ENCODE results near the gene SEMG2. TPM values are rescaled to one million over a fixed set of nuclear protein-coding genes. Genes with fewer than 3 reads are reported as not detected.

The SEMG2 gene
- total RNA-seq, 1 donor from 2014 or later: not detected

GRCh38 chr20:45266977-45267376 is 45.8 kb downstream of the SEMG2 start:
- Mint-ChIP-seq H3K27me3 (ENCODE audit: low read depth) (peaks cover 10% of the 10 kb centered on the region), H3K27ac (ENCODE audit: unreplicated experiment) (no peak overlapping the region), H3K4me3 (no peak overlapping the region), H3K36me3 (ENCODE audit: low read depth) (no peaks in the 10 kb centered on the region), H3K4me1 (no peaks in the 10 kb centered on the region), H3K9me3 (no peaks in the 10 kb centered on the region)
- DNase-seq (ENCODE audit: low read depth, low spot score): no peak
- TF ChIP-seq CTCF (conservative IDR thresholded peaks at IDR 0.05): no peak

- Mint-ChIP-seq H3K4me1 (no peaks in the 10 kb centered on the region), H3K27ac (ENCODE audit: unreplicated experiment) (no peak overlapping the region), H3K36me3 (ENCODE audit: low read depth) (no peaks in the 10 kb centered on the region), H3K4me3 (no peak overlapping the region), H3K27me3 (ENCODE audit: low read depth) (peaks cover 16% of the 10 kb centered on the region), H3K9me3 (no peaks in the 10 kb centered on the region)
- no peak for TF ChIP-seq CTCF (conservative IDR thresholded peaks at IDR 0.05)
- DNase-seq (ENCODE audit: low read depth, low spot score): no peak
Measured at GRCh38 chr20:45268531-45268930, 47.4 kb downstream of the SEMG2 start.

GRCh38 chr20:45269056-45269455 is 47.9 kb downstream of the SEMG2 start:
- Mint-ChIP-seq H3K36me3 (ENCODE audit: low read depth) (no peaks in the 10 kb centered on the region), H3K9me3 (peaks cover 2% of the 10 kb centered on the region), H3K27ac (ENCODE audit: unreplicated experiment) (no peak overlapping the region), H3K4me1 (no peaks in the 10 kb centered on the region), H3K4me3 (no peak overlapping the region), H3K27me3 (ENCODE audit: low read depth) (peaks cover 20% of the 10 kb centered on the region)
- no peak for DNase-seq (ENCODE audit: low read depth, low spot score)
- no peak for TF ChIP-seq CTCF (conservative IDR thresholded peaks at IDR 0.05)

GRCh38 chr20:45269754-45270270 is 48.6 kb downstream of the SEMG2 start:
- H3K4me3 Mint-ChIP-seq: no peak overlapping the region
- H3K27ac Mint-ChIP-seq (ENCODE audit: unreplicated experiment): no peak overlapping the region
- no peak for TF ChIP-seq CTCF (conservative IDR thresholded peaks at IDR 0.05)
- no peak for DNase-seq (ENCODE audit: low read depth, low spot score)
- no peaks in the 10 kb centered on the region for H3K4me1 Mint-ChIP-seq
- peaks cover 2% of the 10 kb centered on the region for H3K9me3 Mint-ChIP-seq
- H3K27me3 Mint-ChIP-seq (ENCODE audit: low read depth): peaks cover 21% of the 10 kb centered on the region
- H3K36me3 Mint-ChIP-seq (ENCODE audit: low read depth): no peaks in the 10 kb centered on the region

Other genes with a start within 250 kb of the SEMG2 start
- not detected in 2 replicates for gene KCNS1, start 120.2 kb upstream of the SEMG2 start, total RNA-seq
- not detected in 2 replicates for gene WFDC5, start 106.2 kb upstream of the SEMG2 start, total RNA-seq
- gene WFDC12, start 96.9 kb upstream of the SEMG2 start, total RNA-seq: not detected in 2 replicates
- gene PI3, start 46.5 kb upstream of the SEMG2 start, total RNA-seq: not detected in 2 replicates
- gene SEMG1, start 14.3 kb upstream of the SEMG2 start, total RNA-seq: not detected in 2 replicates
- gene SLPI, start 33.2 kb downstream of the SEMG2 start, total RNA-seq: not detected in 2 replicates
- not detected in 2 replicates for gene RBPJL, start 85.5 kb downstream of the SEMG2 start, total RNA-seq
- 0.18 TPM in 1 of 2 replicates, not detected in the other for gene MATN4, start 86.9 kb downstream of the SEMG2 start, total RNA-seq
- 11.4 and 11.5 TPM in 2 replicates for gene SDC4, start 127.1 kb downstream of the SEMG2 start, total RNA-seq
- gene SYS1, start 141.8 kb downstream of the SEMG2 start, total RNA-seq: 24.6 and 25.7 TPM in 2 replicates
- not detected in 2 replicates for gene TP53TG5, start 157.0 kb downstream of the SEMG2 start, total RNA-seq
- 18.1 and 18.2 TPM in 2 replicates for gene DBNDD2, start 186.9 kb downstream of the SEMG2 start, total RNA-seq
- gene PIGT, start 194.8 kb downstream of the SEMG2 start, total RNA-seq: 64.8 and 67.4 TPM in 2 replicates
- 7.4 and 8.7 TPM in 2 replicates for gene WFDC2, start 248.4 kb downstream of the SEMG2 start, total RNA-seq